ENCODE measurements around the gene TLE4. TPM values are rescaled to one million over a fixed set of nuclear protein-coding genes. Genes with fewer than 3 reads are reported as not detected.
A peak's percentile ranks its signal among the peaks of the same experiment; 100 is the strongest.

Gene TLE4
- total RNA-seq, 1 donor from 2014 or later = 98.5 TPM

GRCh38 chr9:79674052-79674777 lies 102.5 kb downstream of the TLE4 start:
- Mint-ChIP-seq H3K9me3 (ENCODE audit: unreplicated experiment) (no peaks in the 10 kb centered on the region), H3K27ac (ENCODE audit: unreplicated experiment) (peak overlapping the region; percentile 16), H3K4me1 (ENCODE audit: low read depth, unreplicated experiment) (peaks cover 41% of the 10 kb centered on the region), H3K4me3 (ENCODE audit: unreplicated experiment) (no peak overlapping the region), H3K36me3 (ENCODE audit: low read depth, unreplicated experiment) (peaks cover 9% of the 10 kb centered on the region), H3K27me3 (ENCODE audit: low read depth, unreplicated experiment) (no peaks in the 10 kb centered on the region)
- Histone ChIP-seq H3K36me3 (ENCODE audit: insufficient read depth, low read length) (peaks cover 14% of the 10 kb centered on the region), H3K79me2 (ENCODE audit: insufficient read depth, low read length) (no peaks in the 10 kb centered on the region), H3K4me1 (ENCODE audit: insufficient read depth, low read length) (no peaks in the 10 kb centered on the region), H3K27me3 (ENCODE audit: insufficient read depth, low read length) (no peaks in the 10 kb centered on the region), H4K20me1 (ENCODE audit: insufficient read depth, low read length) (peaks cover 28% of the 10 kb centered on the region), H3K9ac (ENCODE audit: low read length) (no peak overlapping the region), H3K9me3 (ENCODE audit: insufficient read depth, low read depth, low read length) (no peaks in the 10 kb centered on the region), H3K4me2 (ENCODE audit: low read length) (no peak overlapping the region), H2AFZ (ENCODE audit: low read depth, low read length) (no peak overlapping the region), H3K4me3 (ENCODE audit: insufficient read depth, low read depth, low read length) (no peak overlapping the region), H3K27ac (ENCODE audit: low read depth, low read length) (no peak overlapping the region)
- TF ChIP-seq CTCF (IDR thresholded peaks at IDR 0.05; ENCODE audit: insufficient read depth, low read depth, low read length) = no peak
- no peak for TF ChIP-seq EZH2 (IDR thresholded peaks at IDR 0.05; ENCODE audit: insufficient read depth, low read length)
- DNase-seq (ENCODE audit: low read depth) = no peak
- no peak for FAIRE-seq

DNA sequence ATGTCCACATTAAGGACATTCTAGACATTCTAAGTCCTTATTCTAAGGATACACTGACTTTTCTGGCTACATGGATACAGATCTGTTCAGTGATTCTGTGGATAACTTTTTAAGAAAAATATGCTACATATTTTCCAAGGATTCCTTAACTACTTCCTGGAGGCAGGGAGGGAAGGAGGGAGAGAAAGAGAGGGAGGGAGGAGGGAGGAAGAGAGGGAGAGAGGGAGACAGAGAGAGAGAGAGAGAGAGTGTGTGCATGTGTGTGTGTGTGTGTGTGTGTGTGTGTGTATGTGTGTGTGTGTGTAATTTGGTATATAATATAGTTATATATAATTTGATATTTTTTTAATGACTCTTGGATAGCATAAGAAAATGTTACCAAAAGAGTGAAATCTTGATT lies 109.8 kb downstream of the TLE4 start:
- no peak for TF ChIP-seq CTCF (IDR thresholded peaks at IDR 0.05; ENCODE audit: insufficient read depth, low read depth, low read length)
- no peak for TF ChIP-seq EZH2 (IDR thresholded peaks at IDR 0.05; ENCODE audit: insufficient read depth, low read length)
- Histone ChIP-seq H3K27me3 (ENCODE audit: insufficient read depth, low read length) (no peaks in the 10 kb centered on the region), H3K9ac (ENCODE audit: low read length) (no peak overlapping the region), H4K20me1 (ENCODE audit: insufficient read depth, low read length) (peaks cover 3% of the 10 kb centered on the region), H3K9me3 (ENCODE audit: insufficient read depth, low read depth, low read length) (no peaks in the 10 kb centered on the region), H3K79me2 (ENCODE audit: insufficient read depth, low read length) (peaks cover 10% of the 10 kb centered on the region), H3K4me3 (ENCODE audit: insufficient read depth, low read depth, low read length) (no peak overlapping the region), H3K4me2 (ENCODE audit: low read length) (no peak overlapping the region), H2AFZ (ENCODE audit: low read depth, low read length) (no peak overlapping the region), H3K27ac (ENCODE audit: low read depth, low read length) (no peak overlapping the region), H3K4me1 (ENCODE audit: insufficient read depth, low read length) (peaks cover 28% of the 10 kb centered on the region), H3K36me3 (ENCODE audit: insufficient read depth, low read length) (no peaks in the 10 kb centered on the region)
- no peaks in the 10 kb centered on the region for H3K27me3 Mint-ChIP-seq (ENCODE audit: low read depth, unreplicated experiment)
- peaks cover 5% of the 10 kb centered on the region for H3K36me3 Mint-ChIP-seq (ENCODE audit: low read depth, unreplicated experiment)
- no peak overlapping the region for H3K27ac Mint-ChIP-seq (ENCODE audit: unreplicated experiment)
- H3K4me1 Mint-ChIP-seq (ENCODE audit: low read depth, unreplicated experiment) = peaks cover 45% of the 10 kb centered on the region
- no peak for FAIRE-seq
- no peak for DNase-seq (ENCODE audit: low read depth)
- peaks cover 2% of the 10 kb centered on the region for H3K9me3 Mint-ChIP-seq (ENCODE audit: unreplicated experiment)
- H3K4me3 Mint-ChIP-seq (ENCODE audit: unreplicated experiment) = no peak overlapping the region

DNA sequence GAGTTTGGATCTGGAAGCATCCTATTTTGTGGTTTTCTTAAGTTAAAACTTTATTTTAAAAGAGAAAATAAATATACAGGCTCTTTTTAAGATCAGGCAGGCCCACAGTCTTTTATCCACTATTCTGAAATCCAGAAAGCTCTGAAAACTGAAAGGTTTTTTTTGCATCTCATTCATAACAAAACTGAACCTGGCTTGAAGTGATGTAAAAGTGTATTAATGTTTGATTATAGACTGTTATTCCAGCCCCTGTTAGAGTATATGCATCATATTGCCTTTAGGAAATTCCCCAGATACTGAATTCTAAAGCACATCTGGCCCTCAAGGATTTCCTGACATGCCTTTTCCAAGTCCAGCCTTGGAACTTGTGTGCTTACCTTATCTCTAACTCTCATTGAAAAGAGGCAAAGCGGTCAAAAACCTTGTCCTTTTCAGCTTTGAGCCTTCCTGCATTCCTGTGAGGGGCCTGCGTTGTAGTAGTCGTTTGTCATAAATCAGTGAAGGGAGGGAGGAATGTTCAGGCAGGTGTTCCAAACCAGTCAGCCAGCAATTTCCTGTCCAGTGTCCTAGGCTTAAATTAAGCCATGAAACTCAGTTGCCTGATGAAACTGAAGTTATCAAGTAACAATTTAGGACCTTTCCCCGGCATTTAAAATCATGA lies 110.4 kb downstream of the TLE4 start:
- no peak overlapping the region for H3K4me3 ChIP-seq (ENCODE audit: insufficient read depth, low read depth, low read length)
- peaks cover 3% of the 10 kb centered on the region for H4K20me1 ChIP-seq (ENCODE audit: insufficient read depth, low read length)
- peaks cover 51% of the 10 kb centered on the region for H3K4me1 Mint-ChIP-seq (ENCODE audit: low read depth, unreplicated experiment)
- DNase-seq (ENCODE audit: low read depth) (peak; percentile 76), FAIRE-seq (no peak)
- H3K27me3 Mint-ChIP-seq (ENCODE audit: low read depth, unreplicated experiment) = no peaks in the 10 kb centered on the region
- H3K79me2 ChIP-seq (ENCODE audit: insufficient read depth, low read length) = peaks cover 10% of the 10 kb centered on the region
- H3K9me3 ChIP-seq (ENCODE audit: insufficient read depth, low read depth, low read length) = no peaks in the 10 kb centered on the region
- peaks cover 2% of the 10 kb centered on the region for H3K9me3 Mint-ChIP-seq (ENCODE audit: unreplicated experiment)
- H2AFZ ChIP-seq (ENCODE audit: low read depth, low read length) = no peak overlapping the region
- no peak overlapping the region for H3K4me3 Mint-ChIP-seq (ENCODE audit: unreplicated experiment)
- H3K27ac ChIP-seq (ENCODE audit: low read depth, low read length) = peak overlapping the region; percentile 13
- no peaks in the 10 kb centered on the region for H3K27me3 ChIP-seq (ENCODE audit: insufficient read depth, low read length)
- no peaks in the 10 kb centered on the region for H3K36me3 ChIP-seq (ENCODE audit: insufficient read depth, low read length)
- peak overlapping the region; percentile 33 for H3K4me2 ChIP-seq (ENCODE audit: low read length)
- peaks cover 34% of the 10 kb centered on the region for H3K4me1 ChIP-seq (ENCODE audit: insufficient read depth, low read length)
- H3K36me3 Mint-ChIP-seq (ENCODE audit: low read depth, unreplicated experiment) = peaks cover 5% of the 10 kb centered on the region
- no peak overlapping the region for H3K9ac ChIP-seq (ENCODE audit: low read length)
- TF ChIP-seq EZH2 (IDR thresholded peaks at IDR 0.05; ENCODE audit: insufficient read depth, low read length) (no peak), CTCF (IDR thresholded peaks at IDR 0.05; ENCODE audit: insufficient read depth, low read depth, low read length) (no peak)
- peak overlapping the region; percentile 77 for H3K27ac Mint-ChIP-seq (ENCODE audit: unreplicated experiment)
